NOMO-1 treated with DMSO at 0.1 percent for 48 hours (cell line): ENCODE measurements around the gene TNS1.

Experiments
- DNase-seq: peaks from one replicate; lab custom pipeline; 2025; ENCODE audit not compliant: unreplicated experiment; lab: John Stamatoyannopoulos, UW

Gene TNS1

GRCh38 chr2:217901400-217901799 is 101.4 kb downstream of the TNS1 start:
- DNase-seq = no peak

DNA sequence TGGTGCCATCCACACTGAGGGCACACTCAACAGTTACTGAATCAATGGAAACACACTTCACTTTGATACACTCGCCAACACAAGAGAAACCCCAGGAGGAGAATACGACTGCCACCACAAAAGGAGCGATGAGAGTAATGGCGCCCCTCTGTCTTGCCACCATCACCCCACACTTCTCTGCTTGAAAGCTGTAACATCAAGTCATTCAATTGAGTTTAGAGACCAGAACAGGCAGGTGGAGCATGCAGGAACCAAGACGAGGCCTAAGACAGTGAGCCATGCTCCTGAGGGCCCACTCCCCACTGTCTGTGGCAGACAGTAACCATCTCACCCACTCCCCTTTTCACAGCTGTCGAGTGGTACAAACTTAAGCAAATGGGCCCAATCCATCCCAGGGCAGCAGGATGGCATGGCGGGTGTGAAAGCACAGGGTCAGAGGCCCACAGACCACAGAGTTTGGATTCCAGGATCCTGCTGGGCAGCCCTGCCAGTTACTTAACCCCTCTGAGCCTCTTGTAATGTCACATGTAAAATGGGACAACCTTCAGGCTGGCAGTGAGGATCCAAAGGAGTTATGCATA is 101.9 kb downstream of the TNS1 start:
- DNase-seq = no peak

DNA sequence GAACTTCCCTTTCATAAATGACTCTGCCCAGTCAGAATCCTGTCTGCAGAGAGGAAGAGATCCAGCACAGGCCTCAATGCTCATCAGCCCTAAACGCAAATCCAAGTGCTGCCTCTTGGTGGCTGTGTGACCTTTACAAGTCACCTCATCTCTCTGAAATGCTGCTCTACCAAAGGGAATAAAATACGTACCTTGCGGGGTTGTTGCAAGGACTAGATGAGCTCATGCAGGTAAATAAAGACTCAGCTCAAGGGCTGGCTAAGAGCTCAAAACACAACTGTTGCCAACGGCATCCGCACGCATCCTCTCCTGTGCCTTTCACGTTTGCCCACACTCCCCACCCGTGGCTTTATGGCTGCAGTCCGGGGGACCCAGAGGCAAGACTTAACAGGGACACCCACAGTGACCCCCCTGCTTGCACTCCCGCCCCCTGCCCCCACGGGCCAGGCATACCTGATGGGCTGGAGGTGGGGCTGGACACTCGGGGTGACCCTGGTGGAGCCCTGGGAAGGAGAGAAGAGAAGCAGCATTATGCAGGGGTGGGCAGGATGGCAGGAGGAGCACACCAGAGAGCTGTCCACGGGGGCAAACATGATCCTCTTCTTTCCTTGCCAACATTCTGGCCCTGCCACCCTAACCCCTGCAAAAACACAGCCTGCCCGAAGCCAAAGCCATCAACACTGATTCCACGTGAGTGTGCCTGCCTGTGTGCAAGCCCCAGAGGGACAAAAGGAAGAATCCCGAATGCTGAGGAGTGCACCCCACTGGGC is 102.6 kb downstream of the TNS1 start:
- peak; percentile 22 for DNase-seq

DNA sequence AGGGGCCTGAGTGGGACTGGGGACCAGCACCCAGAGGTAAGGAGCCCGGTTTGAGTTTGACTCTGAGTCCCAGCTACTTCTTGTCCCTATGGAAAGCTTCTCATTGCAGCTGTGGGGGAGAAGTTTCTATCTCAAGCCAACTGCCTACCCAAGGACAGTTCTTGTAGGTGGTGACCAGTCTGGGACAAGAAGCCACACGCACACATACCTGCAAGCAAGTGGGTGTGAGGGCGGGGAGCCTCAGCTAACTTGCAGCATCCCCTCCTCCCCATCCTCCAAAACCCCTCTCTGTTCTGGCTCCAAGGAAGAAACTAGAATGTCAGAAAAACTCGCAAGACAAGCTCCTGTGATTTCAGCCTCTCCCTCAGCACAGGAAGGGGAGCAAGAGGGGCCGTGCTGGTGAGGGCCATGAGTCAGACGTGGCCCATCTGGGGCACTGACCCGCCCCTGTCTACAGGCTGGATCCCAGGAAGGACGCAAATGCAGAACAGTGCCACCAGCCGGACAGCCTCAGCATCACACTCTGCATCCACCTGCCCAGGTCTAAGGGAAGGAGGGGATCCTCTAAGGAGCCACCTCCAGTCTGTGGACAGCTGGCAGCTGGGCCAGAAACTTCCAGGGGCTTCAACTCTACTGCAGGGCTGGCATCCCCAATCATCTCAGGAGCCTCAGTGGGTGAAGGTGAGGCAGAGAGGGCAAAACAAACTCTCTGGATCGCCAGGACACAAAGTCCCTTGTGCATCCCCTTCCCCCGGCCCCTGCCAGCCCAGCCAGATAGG is 103.4 kb downstream of the TNS1 start:
- DNase-seq = peak; percentile 50

DNA sequence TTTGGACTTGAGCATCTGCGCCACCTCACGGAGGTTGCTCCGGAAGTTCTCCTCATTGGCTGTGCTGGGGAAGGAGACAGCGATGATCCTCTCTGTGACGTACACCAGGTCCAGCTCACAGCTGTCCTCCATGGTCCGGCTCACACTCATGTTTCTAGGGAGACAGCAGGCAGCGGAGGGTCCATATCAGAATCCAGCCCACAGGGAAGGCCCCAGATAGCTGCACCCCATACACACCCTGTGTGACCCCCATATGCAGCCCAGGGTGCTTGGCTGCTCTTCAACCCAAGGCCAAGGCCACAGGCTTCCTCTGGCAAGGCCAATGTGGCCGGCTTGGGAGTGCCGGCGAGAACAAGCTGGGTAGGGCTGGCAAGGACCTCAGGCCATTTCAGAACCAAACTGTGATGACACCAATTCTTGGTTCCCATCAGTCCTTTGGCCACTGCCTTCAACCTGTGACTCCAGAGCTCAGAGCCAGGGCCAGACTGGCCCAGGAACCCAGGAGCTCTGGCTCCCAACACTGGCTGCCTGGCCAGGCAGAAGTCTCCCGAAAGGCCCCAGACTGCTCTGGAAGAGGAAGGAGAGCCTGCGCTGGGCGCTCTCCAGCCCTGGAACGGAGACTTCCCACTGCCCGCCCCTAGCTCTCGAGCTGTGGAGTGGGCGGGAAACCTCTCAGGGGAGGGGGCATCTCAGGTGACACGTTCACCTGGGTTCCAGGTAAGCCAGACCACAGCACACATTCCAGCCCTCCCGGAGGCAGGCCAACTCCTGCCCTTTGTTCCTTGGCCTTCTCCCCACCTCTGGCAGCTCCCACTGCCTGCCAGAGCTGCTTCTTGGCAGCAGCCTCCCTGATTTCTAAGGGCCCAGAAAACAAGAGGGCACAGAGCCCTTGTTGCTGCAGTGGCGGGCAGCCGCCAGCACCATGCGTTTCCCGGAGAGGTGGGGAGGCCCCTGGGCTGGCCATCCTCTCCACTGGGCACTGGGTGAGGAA is 104.7 kb downstream of the TNS1 start:
- no peak for DNase-seq

DNA sequence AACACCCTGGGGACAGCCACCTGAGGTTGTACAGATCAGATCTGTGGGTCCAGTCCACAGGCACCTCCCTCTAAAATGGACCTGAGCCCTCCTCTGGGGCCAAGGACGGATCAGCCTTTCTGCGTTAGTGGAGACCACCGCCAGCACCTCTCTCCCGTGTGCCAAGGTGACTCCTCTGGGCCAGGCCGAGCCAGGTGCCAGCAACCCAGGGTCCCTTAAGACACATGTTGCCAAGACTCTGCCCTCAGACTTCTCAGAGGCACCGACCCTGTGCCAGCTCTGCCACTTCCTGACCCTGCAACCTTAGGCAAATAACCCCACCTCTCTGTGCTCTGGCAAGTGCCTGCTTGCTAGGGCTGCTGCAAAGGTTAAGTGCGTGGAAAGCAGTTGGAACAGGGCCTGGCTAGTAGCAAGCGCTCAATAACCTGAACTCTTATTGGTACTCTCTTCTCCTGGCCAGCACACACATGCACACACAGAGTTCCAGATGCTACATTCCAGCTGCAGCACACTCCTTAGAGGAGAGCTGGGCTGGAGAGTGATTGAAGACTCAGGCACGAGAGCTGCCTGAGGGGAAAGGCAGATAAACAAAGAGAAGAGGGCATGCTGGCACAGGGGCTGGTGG is 105.6 kb downstream of the TNS1 start:
- DNase-seq = no peak

DNA sequence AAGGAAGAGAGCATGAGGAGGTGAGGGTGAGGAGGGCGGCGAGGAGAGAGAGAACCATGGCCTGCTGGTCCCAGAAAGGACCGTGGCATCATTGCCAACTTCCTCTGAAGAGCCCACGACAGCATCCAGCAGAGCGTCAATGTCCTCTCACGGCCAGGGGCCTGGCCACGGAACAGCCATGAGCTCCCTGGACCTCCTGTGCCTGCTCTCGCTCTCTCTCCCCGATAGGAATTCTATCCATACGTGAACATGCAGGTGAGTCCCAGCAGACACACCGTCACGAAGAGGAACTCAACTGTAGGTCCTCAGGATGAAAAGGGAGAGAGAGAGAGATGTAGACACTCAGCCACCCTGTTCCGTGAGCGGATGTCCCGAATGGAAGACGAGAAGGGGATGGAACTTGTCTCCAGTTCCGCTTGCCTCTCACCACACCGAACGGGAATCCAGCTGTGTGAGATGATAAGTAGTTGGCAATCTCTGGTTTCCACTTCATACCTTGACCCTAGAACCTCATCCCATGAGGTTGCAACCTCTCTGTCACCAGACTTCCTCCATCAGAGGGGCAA is 107.6 kb downstream of the TNS1 start:
- DNase-seq = no peak

DNA sequence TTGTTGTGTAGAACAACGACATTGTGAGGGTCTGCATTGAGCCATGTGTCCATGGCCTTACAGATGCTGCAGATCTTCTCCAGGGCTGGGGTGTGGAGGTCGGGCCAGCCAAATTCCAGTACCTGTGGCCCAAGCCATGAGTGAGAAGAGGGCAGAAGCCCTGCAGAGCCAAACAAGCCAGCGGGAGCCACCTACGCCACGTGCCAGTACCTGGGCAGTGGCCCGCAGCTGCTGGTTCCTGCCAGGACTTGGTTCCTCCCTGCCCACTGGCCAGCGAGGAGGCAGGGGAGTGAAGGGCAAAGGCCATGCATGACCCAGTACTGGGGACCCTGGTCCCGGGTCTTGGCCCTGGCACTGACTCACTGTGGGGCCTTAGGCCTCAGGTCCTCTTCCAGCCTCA is 109.4 kb downstream of the TNS1 start:
- DNase-seq = no peak

DNA sequence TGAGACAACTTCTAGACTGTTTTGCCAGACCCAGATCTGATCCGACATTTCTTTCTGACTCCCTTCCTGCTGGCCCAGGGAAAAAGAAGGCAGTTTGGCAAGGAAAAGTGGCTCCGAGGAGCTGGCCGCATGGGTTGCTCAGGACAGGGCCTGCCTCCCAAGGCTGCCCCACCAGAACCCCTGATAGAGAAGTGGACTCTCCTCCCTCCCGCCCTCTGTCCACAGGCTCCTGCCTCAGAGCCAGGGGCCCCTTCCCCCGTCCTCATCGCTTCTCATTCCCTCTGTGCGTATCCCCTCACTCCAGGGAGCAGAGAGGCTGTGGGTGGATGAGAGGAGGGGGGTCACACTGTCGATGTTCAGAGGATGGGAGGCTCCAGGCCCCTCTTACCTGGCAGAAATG is 110.2 kb downstream of the TNS1 start:
- no peak for DNase-seq

GRCh38 chr2:217890445-217890844 is 112.3 kb downstream of the TNS1 start:
- no peak for DNase-seq

GRCh38 chr2:217889656-217890055 is 113.1 kb downstream of the TNS1 start:
- DNase-seq = no peak

- DNase-seq = no peak
Measured at GRCh38 chr2:217887841-217888701, 114.7 kb downstream of the TNS1 start.

GRCh38 chr2:217886720-217887309 is 116.0 kb downstream of the TNS1 start:
- DNase-seq = peak; percentile 39

DNA sequence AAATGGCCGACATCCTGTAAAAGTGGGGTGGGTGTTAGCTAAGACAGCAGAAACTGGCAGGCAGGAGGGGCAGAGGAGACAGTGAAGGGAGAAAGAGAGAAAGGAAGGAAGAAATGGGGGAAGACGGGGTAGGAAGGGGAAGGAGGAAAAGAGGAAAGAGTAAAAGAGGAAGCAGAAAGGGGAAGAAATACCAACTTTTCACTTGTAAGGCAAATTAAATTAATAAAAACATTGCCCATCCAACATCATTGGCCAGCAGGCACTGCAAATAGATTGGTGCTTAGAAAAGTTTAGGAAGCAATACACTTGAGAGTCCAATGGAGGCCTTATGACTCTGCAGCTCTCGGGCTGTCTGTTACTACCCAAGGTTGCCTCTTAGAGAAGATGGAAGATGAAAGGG is 116.7 kb downstream of the TNS1 start:
- DNase-seq = peak; percentile 25

GRCh38 chr2:217884985-217885384 is 117.8 kb downstream of the TNS1 start:
- no peak for DNase-seq

- DNase-seq = no peak
Measured at GRCh38 chr2:217880891-217881290, 121.9 kb downstream of the TNS1 start.

GRCh38 chr2:217880287-217880889 is 122.4 kb downstream of the TNS1 start:
- no peak for DNase-seq

GRCh38 chr2:217878915-217879590 is 123.7 kb downstream of the TNS1 start:
- DNase-seq = no peak
